ENCODE results near the gene KCNJ2.

KCNJ2 gene

DNA sequence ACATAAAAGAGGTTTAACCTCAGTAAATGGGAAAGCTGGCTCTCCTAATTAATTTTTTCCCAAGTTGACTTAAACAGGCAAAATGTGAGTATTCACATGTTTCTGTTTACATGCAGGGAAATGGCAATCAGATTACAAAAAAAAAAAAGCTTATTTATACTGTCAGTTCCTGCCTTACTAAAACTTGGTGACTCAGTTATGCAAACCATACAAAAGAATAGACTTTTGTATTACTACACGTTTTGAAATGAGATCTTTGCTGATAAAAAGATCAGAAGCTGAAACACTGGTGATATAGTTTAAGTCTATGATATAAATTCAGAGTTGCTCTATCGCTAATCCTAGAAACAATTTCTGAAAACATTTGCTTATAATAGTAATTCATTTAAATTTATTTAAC, 9.4 kb upstream of the KCNJ2 start:
- no peak for DNase-seq (ENCODE audit: low spot score)

DNA sequence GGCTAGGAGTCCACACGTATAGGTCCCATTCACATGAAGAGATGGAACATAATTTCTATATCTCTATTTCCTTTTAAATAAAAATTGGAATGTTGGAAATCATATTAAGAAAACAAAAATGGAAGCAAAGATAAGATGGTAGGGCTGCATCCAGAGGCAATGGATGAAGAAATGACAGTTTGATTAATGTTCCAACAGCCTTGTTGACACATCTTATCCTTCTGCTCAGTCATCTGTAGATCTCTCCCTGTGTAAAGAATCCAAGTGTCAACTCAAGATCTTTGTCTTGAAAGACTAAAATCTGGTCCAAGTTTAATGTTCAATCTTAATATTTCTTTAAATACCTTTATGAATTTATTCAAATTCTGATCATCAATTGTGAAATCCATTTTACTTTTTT, 7.8 kb upstream of the KCNJ2 start:
- no peak for DNase-seq (ENCODE audit: low spot score)

DNA sequence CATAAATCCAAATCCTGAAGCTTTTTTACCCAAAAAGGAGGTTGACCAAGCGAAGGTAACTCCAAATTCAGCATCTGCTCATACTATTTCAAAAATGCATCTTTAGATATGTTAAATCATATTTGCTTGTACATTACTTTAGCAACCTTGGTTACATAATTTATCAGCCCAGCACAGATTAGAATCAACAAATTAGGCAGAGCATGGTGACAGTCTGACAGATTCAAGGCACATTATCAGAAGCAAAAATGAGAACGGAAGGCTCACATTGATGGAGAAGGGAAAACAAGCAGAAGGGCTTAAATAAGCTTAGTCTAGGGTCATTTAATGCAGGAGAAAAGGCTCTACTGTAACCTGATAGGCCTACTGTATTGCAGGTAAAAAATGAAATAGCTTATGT, 3.9 kb upstream of the KCNJ2 start:
- no peak for DNase-seq (ENCODE audit: low spot score)

DNA sequence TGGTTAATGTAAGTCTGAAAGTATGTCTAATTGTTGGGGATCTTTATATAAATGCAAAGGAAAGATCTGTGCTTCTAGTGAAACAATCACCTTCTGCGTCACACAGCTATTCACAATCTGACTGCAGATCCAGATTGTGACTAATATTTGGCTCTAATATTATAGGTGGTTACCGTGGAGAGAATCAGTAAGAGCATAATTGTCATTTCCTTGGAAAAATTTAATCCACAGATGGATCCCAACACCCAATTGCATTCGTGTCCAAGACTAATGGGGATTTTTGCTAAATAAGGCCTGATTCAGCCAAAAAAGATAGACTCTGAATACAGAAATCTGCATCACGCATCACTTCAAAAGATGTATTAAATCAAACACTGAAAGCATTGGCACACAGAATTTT, 2.7 kb upstream of the KCNJ2 start:
- no peak for DNase-seq (ENCODE audit: low spot score)

DNA sequence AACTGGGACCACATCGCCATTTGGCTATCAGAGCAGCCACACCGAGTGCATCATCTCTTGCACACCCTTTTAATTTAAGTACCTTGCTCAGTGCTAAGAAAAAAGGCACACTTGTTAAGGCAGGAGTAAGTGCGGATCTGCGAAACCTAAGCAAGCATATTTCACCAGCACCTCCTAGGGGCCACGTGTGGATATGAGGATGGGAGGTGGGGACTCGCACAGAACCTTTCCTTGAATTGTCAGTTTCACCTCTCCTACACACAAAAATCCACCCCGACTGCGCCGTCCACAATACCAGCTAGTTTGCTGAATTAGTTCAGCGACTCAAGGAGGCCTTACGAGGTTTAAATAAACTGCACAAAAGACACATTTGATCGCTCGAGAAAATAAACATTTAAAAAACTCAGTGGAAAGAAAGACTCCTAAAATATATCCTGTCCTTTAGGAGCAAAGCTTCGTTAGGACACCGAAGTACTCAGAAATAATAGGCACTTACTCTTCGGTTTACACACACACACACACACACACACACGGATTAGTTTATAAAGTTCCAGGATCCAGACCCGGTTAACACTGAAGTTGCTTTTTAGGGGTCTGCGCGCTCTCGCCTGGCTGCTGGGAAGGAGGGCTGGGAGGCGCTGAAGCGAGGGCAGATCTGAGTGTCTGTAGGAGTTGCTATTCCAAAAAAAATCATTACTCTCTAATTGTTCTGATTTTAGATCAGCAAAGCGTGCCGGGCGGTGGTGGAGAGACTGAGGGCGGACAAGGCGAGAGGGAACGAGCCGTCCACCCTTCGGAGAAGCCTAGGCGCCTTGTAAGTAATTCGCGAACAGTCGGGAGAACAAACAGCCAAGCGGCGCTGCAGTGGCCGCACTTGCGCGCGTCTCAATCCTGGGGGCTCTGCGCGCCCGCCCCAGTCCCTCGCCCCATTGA, 1.0 kb upstream of the KCNJ2 start:
- no peak for DNase-seq (ENCODE audit: low spot score)

DNA sequence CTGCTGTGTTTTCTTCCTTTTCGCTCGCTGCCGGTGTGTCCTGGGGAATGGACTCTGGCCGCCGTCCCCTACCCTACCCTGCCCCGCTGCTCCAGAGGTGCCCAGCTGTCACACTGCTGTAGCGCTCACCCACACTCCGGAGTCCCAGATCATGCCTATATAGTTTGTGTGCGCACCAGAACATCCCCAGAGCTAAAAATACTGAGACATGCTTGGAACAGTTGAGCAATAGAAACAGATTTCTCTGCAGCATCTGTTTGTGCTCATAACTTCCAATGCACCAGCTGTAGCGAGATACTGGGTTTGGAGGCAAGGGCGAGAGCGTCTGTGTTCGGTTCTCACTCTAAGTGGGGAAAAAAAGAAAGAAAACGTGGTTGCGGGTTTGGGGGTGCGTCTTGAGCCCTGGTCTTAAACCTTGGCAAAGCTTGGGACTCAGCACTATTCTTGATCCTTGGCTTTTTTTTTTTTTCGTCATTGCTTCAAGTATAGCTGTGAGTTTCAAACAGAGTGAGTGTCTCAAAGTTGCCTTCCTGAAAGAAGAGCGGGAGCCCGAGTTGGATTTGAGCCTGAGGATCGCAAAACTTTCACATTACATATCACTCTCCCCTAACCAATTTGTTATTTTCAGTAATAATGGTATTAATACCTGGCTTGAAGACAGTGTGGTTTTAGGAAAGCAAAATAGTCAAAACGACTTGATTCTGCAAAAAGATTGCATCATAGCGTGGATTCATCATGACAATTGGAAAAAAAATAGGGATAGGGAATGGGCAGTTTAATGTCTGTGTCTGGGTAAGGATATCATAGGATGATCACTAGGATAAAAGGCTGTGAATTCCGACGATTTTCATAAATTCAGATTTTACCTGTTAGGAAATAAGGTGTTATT, 621 bp downstream of the KCNJ2 start:
- DNase-seq (ENCODE audit: low spot score), result no peak

DNA sequence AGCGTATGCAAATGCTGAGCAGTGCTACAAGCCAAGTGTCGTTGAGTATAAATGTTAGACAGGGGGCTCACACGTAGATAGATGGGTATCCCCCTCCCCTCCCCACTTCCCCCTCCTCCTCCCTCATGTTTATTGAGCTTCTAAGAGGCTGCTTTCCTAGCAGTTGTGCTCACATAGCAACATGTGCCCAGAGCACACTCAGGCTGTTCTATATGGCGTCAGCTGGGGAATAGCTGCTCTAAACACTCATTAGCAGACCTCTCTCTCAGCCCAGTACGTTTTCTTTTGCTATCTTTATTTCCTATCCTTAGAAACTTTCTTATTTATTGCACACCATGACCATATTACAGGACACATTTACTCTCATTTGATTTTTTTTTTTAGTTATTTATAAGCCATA, 1.8 kb downstream of the KCNJ2 start:
- DNase-seq (ENCODE audit: low spot score), result no peak

DNA sequence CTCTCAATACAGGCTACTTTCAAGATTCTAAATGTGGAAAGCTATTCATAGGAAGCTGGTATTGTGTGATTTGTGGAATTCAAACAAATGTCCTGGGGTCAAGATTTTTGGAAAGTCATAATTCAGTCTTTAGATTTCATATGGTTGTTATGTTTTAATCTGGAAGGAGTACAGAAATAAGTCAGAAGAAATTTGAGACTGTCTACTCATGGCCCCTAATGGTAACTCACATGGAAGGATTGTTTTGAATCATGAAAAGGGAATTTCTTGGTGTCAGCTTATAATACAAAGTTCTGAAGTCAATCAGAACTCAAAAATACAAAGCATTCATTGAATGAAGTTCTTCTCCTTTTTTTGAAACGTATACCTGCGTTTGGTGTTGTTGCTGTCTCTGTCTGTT, 3.1 kb downstream of the KCNJ2 start:
- DNase-seq (ENCODE audit: low spot score), result no peak

DNA sequence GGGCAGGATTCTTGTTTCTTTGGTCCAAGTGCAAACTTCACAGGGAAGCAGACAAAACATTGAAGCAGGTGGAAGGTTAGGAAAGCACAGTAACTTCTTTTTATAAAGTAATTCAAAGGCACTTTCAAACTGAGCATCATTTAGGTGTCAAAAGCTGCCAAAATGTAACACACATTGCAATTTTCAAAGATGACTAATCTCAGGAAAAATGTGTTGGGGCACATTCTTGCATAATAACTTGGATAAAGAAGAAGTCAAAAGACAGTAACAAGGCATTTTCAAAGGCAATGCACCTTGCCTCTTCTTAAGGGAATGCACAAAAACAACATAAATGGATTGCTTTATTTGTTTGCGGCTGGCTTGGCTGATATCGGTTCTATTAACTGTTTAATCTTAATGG, 3.6 kb downstream of the KCNJ2 start:
- DNase-seq (ENCODE audit: low spot score), result no peak

DNA sequence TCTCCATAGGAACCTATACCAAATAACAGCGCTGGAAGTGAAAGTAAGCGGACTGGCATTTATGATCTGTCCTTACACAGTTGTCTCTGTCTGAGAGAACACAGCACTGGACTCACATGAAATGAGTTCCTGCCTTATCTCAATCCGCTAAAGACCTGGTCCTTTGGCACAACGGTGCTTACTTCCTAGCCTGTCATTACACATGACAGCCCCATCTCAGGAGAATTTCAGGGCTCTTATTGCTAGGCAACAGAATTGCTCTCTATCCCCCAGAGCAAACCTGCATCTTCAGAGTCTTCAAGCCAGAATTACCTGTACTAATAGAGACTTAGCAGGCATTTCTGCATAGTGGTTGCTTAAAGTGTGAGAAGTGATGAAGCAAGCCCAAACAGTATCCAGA, 4.3 kb downstream of the KCNJ2 start:
- DNase-seq (ENCODE audit: low spot score), result no peak

DNA sequence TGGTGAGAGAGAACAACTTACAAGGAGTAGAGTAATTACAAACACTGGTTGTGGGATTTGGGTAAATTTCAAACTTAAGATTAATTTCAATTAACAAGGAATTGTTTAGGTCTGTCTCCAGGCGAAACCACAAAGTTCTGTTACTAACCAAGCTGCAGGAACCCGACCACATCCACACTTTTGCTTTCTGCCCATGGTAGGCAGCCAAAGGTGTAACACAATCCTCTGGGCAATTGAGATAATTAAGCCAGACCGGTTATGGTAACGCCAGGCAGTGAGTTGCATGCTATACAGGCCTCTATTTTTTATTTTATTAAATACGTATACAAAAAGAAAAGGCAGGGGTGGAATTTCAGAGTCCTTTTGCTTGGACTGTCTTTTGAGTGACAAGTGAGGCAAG, 12.0 kb downstream of the KCNJ2 start:
- no peak for DNase-seq (ENCODE audit: low spot score)

DNA sequence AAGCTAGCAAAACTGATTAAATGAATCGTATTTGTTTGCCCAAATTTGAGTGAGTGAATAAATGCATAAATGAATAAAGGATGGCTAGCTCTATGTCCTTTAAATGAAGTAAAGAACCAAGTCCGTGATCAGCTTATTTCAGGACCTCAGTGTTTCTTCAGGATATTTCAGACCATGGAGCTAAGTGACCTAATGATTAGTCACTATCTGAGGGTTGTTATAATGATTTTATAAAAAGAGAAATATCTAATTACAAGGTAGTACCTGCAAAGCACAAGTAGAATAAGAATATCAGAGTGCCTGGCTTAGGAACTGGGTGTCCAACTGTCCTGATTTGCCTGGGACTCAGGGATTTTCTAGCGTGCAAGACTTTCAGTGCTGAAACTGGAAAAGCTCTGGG, 12.5 kb downstream of the KCNJ2 start:
- no peak for DNase-seq (ENCODE audit: low spot score)

DNA sequence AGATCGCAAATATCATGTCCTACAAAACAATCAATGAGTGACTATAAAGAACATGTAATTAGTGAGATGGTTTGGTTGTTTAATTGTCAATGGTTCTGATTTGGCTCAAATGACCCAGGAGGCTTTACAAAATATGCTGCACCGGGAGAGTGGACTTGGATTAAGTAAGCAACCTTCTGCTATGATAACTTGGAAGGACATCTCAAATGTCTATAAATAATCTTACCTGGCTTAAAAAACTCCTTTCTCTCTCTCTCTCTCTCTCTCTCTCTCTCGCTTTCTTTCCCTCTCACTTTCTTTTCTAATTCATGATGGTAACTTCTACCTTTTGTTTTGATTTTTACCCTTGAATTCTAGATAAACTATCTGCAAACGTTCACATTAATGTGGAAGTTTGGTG, 14.2 kb downstream of the KCNJ2 start:
- DNase-seq (ENCODE audit: low spot score), result no peak

DNA sequence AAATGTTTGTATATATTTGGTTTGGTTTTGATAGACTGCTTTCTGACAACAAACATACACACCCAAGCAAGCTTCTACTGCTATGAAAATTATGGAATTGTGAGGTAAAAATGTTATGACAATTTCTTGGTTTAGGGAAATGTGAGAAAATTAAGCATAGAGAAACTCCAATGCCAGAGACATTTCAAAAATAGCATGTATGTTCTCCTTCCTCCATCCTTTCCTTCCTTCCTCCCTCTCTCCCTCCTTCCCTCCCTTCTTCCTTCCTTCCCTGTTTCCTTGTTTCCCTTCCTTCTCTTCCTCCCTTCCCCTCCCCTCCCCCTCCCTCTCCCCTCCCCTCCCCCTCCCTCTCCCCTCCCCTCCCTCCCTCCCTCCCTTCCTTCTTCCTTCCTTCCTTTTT, 14.9 kb downstream of the KCNJ2 start:
- no peak for DNase-seq (ENCODE audit: low spot score)

DNA sequence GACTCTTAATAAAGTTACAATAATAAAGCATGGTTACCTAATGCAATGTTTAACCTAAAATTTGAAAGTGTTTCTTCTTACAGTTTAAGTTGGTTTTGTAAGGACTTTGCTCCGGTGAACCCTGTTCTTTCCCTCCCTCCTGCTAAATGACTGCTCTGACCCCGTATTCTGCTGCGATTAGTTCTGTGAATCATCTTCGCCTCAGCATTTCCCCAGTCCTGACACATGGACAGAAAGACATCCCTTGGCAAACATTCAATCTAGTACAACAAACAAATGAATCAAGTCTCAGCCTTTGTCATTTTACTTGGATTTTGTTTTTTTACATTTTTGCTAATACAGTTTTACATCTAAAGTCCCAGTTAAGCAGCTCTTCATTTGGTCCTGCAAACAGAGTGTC, 15.4 kb downstream of the KCNJ2 start:
- no peak for DNase-seq (ENCODE audit: low spot score)

DNA sequence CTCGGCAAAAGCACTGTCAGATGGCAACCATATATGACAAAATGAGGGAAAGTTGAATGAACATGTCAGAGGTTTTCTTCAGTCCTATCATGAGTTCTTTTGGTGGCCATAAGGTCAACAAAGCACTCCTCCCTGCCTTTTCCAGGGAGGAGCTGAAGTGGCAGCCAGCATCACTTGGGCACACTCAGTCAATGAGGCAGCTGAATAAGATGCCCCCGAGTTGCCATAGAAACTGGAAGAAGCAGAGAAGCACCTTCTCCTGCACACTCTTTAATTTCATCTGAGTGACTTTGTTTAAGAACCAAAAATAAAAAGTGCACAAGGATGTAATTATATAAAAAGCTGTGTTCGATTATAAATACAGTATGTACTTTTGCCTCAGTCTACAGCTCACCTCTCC, 16.0 kb downstream of the KCNJ2 start:
- no peak for DNase-seq (ENCODE audit: low spot score)

DNA sequence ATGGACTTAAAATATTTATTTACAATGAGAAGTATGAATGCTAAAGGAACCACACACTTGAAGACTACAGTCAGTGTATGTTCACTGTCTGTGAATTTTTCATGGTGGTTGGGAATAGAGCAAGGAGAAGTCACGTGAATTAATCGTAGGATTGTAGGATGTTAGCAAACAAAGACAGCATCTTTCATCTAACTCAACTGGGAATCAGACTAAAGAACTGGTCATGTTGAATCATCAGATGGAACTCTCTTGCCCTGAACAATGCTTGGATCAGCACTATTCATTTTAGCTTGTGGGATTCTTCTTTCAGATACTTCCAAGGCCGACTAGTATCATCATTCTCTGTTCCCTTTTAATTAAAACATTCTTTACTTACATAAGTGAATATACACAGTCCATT, 18.1 kb downstream of the KCNJ2 start:
- no peak for DNase-seq (ENCODE audit: low spot score)

DNA sequence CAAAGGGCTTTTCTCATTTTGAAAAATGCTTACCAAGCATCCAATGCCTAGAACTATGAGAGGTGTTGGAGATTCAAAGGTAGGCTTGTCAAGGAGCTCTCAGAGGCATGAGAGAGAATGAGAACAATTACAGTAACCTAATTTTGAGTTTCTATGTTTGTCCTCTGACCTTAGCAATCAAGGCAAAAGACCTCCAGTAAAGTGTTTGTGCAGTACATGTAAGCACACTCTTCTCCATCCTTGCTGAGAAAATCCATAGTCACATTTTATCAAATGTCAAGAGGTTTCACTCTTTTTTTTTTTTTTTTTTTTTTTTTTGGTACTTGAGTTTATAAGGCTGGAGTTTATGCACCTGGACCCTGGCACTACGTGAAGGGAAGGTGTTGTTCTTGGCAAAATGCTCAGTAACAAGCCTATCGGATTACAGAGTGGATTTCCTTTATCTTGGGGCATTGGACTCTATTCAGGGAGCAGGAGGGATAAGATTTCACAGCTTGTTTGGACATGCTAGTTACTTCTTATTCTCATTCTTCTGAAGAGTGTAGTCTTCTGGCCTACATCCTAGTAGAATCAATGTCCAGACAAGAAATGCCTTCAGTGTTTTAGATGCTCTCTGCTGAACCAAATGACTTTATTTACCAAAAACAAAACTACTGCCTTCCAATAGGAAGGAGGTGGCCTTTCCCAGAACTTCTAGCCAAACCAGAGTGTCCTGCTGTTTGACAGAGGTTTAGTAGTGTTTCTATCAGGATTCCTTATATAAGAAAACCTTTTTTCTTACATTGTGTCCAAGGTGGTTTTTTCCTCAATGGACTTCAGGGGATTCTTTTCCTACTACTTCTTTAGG, 21.9 kb downstream of the KCNJ2 start:
- DNase-seq (ENCODE audit: low spot score), result no peak

DNA sequence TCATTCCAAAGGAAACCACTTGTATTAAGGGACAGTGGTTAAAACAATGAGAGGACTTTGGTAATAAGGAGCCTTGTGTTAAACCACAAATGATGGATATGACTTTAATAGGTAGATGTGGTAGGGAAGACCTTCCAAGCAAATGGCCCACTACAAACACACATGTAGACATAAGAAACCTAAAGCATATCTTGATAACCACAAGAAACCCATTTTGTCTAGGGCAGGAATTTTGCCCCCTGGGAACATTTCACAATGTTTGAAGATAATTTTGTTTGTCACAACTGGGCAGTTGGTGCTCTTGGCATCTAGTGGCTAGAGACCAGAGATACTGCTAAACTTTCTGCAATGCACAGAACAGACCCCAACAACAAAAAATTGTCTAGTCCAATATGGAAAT, 25.8 kb downstream of the KCNJ2 start:
- DNase-seq (ENCODE audit: low spot score), result no peak

DNA sequence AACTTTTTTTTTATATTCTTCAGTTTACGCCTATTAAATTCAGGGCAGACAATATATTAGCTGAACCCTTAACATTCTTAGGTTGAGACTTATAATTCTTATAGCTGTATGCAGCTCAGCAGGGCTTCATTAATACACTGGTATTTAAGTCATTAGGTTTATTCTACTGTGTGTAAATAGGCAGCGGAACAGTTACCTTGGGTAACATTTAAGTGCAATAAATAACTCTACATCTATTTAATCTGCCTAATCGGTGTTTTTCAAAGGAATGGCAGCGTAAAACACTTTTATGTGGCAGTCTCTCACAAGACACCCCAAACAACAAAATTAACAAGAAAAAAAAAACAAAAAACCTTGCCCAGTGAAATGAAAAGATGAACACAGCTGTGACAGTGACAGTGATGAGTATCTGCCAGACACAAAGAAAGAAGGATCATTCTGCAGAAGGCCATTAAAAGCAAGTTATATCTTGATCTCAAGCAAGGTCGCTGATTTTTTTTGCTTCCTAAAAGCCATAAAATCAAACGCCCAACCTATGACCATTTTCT, 32.6 kb downstream of the KCNJ2 start:
- DNase-seq (ENCODE audit: low spot score), result no peak

DNA sequence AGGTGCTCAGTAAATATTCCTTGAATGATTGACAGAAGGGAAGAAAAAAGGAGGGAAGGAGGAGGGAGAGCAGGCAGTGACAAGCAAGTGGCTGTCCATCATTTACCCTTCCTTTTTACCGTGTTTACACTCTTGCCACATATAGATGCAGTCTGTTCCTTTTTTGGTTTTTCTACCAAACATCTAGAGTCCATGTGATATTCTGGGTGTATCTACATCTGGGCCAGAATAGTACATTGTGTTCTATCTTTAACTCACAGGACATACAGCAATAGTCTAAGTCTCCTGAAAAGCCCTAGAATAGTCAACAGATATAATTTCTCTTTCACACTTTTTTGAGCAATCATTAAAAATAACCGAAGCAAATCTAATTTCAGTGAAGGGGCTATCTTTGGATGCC, 33.5 kb downstream of the KCNJ2 start:
- no peak for DNase-seq (ENCODE audit: low spot score)

DNA sequence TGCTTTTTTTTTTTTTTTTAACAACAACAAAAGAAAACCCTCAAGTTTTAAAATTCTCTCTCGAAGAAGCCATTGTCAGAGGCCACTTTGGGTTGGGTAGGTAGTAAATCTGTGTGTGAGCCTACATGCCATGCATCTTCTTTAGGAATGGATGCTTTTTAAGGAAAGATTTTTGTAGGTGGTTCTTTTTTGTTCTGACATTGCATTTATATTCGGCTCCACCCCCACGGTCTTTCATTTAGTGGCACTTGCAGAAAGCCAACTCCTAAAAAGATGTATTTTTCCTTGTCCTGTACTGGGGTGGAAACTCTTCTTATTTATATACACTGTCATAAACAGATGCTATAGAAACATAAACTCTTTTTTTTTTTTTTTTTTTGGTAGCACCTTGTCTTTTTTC, 35.1 kb downstream of the KCNJ2 start:
- no peak for DNase-seq (ENCODE audit: low spot score)
